Loucy (cell line): Measurements from ENCODE around the gene STK40.

Experiments
- H2AFZ ChIP-seq: fragments of 200-600 bp; sonication (generic); 2 replicates; pipeline ENCODE4 v1.6.0; 2016; ENCODE audit warnings: antibody characterized with exemption, mild to moderate bottlenecking, low read length, moderate library complexity
- H3F3A ChIP-seq: fragments of 200-600 bp; 2 replicates; pipeline ENCODE4 v1.6.0; 2016; ENCODE audit warnings: antibody characterized with exemption, low read depth, mild to moderate bottlenecking
- H3K27me3 ChIP-seq: fragments of 200-600 bp; sonication (generic); 2 replicates; pipeline ENCODE4 v1.6.1; 2014; ENCODE audit warnings: low read length, mild to moderate bottlenecking; ENCODE audit not compliant: insufficient read depth, poor library complexity, severe bottlenecking
- H3K36me3 ChIP-seq: fragments of 200-600 bp; sonication (generic); 2 replicates; pipeline ENCODE4 v1.6.1; 2016; ENCODE audit warnings: low read length; ENCODE audit not compliant: insufficient read depth
- H3K4me1 ChIP-seq: fragments of 200-600 bp; sonication (generic); 2 replicates; pipeline ENCODE4 v1.5.1; 2014; ENCODE audit warnings: low read length, mild to moderate bottlenecking; ENCODE audit not compliant: insufficient read depth, poor library complexity, severe bottlenecking
- H3K4me2 ChIP-seq: fragments of 200-600 bp; sonication (generic); 2 replicates; pipeline ENCODE4 v1.6.0; 2014; ENCODE audit warnings: antibody characterized with exemption, low read length, low read depth, mild to moderate bottlenecking; ENCODE audit not compliant: poor library complexity, severe bottlenecking
- H3K4me3 ChIP-seq: fragments of 200-600 bp; sonication (generic); 2 replicates; pipeline ENCODE4 v1.5.1; 2014; ENCODE audit warnings: low read length, mild to moderate bottlenecking, mixed read lengths; ENCODE audit not compliant: poor library complexity, severe bottlenecking
- H3K79me2 ChIP-seq: fragments of 200-600 bp; sonication (generic); 2 replicates; pipeline ENCODE4 v1.6.1; 2014; ENCODE audit warnings: low read length; ENCODE audit not compliant: insufficient read depth
- H3K9ac ChIP-seq: fragments of 200-600 bp; sonication (generic); 2 replicates; pipeline ENCODE4 v1.6.0; 2014; ENCODE audit warnings: mild to moderate bottlenecking, low read depth, low read length, moderate library complexity; ENCODE audit not compliant: poor library complexity, severe bottlenecking
- H3K9me2 ChIP-seq: fragments of 200-600 bp; sonication (generic); replicated peaks from 2 replicates; pipeline ENCODE4 v1.6.1; 2016; ENCODE audit warnings: low read depth, low read length, mixed read lengths
- H3K9me3 ChIP-seq: fragments of 200-600 bp; sonication (generic); 2 replicates; pipeline ENCODE4 v1.6.1; 2014; ENCODE audit warnings: mild to moderate bottlenecking, antibody characterized with exemption, low read length, low read depth; ENCODE audit not compliant: insufficient read depth
- H4K20me1 ChIP-seq: fragments of 200-600 bp; sonication (generic); 2 replicates; pipeline ENCODE4 v1.6.0; 2014; ENCODE audit warnings: antibody characterized with exemption, low read length, mild to moderate bottlenecking; ENCODE audit not compliant: insufficient read depth, poor library complexity, severe bottlenecking
- EZH2phosphoT487 ChIP-seq: fragments of 200-600 bp; IDR thresholded peaks from 2 replicates; pipeline ENCODE4 v1.6.1; 2018; ENCODE audit warnings: antibody characterized with exemption, mild to moderate bottlenecking, moderate library complexity, borderline replicate concordance
- TF ChIP-seq, protein P1 (sequence below): fragments of 200-600 bp; sonication (generic); conservative IDR thresholded peaks from 2 replicates; pipeline ENCODE4 v1.5.1; 2014; ENCODE audit warnings: mild to moderate bottlenecking, antibody characterized with exemption, low read length

Gene STK40

DNA sequence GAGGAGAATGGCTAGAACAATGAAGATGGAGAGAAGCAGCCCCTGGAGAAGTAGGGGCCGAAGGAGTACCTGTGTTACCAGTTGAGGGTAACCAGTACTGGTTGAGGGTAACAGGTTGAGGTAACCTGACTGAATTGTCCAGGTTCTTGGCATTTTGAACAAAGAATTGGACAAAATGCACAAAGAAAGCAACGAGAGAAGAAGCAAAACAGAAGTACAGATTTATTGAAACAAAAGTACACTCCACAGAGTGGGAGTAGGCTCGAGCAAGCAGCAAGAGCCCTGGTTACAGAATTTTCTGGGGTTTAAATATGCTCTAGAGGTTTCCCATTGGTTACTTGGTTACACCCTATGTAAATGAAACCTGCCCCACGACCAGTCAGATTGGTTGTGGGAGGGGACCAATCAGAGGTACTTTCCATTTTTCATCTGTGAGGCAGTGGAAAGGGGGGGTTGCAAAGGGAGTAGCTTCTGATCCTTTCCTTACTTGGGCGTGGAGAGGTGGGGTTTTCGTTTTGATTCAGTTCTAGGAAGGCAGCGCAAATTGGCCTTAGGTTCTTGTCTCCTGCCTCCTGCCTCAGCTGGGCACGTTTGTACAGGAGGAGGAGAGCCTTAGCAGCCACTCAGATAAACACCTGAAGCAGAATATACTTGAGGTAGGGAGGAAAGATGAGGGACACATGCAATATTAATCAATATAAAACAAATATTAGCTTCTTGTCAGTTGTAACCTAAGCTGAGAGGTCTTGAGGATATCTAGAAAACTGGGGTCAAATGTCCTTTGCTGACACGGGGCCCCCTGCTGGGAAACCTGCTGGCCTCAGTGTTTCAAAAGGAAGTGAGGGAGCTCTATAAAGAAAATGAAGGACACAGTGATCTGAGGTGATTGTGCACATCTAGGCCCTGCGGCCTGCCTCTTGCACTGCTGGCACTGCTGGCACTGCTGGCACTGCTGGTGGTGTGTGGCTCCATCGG lies 26.2 kb upstream of the STK40 start:
- H4K20me1 ChIP-seq, result no peaks in the 10 kb centered on the region
- peak overlapping the region; percentile 53 for H3K9ac ChIP-seq
- peaks cover 4% of the 10 kb centered on the region; the same call in 1 of the 2 replicates for H3F3A ChIP-seq
- H3K27me3 ChIP-seq, result no peaks in the 10 kb centered on the region
- peak overlapping the region; percentile 75 for H2AFZ ChIP-seq
- H3K9me2 ChIP-seq, result no peaks in the 10 kb centered on the region
- no peaks in the 10 kb centered on the region for H3K9me3 ChIP-seq
- TF ChIP-seq, protein P1, sequence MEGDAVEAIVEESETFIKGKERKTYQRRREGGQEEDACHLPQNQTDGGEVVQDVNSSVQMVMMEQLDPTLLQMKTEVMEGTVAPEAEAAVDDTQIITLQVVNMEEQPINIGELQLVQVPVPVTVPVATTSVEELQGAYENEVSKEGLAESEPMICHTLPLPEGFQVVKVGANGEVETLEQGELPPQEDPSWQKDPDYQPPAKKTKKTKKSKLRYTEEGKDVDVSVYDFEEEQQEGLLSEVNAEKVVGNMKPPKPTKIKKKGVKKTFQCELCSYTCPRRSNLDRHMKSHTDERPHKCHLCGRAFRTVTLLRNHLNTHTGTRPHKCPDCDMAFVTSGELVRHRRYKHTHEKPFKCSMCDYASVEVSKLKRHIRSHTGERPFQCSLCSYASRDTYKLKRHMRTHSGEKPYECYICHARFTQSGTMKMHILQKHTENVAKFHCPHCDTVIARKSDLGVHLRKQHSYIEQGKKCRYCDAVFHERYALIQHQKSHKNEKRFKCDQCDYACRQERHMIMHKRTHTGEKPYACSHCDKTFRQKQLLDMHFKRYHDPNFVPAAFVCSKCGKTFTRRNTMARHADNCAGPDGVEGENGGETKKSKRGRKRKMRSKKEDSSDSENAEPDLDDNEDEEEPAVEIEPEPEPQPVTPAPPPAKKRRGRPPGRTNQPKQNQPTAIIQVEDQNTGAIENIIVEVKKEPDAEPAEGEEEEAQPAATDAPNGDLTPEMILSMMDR, result peak; percentile 48
- TF ChIP-seq EZH2phosphoT487, result no peak
- peaks cover 6% of the 10 kb centered on the region for H3K4me1 ChIP-seq
- H3K36me3 ChIP-seq, result no peaks in the 10 kb centered on the region
- peak overlapping the region; percentile 27 for H3K4me3 ChIP-seq
- no peaks in the 10 kb centered on the region for H3K79me2 ChIP-seq
- peak overlapping the region; percentile 41 for H3K4me2 ChIP-seq

DNA sequence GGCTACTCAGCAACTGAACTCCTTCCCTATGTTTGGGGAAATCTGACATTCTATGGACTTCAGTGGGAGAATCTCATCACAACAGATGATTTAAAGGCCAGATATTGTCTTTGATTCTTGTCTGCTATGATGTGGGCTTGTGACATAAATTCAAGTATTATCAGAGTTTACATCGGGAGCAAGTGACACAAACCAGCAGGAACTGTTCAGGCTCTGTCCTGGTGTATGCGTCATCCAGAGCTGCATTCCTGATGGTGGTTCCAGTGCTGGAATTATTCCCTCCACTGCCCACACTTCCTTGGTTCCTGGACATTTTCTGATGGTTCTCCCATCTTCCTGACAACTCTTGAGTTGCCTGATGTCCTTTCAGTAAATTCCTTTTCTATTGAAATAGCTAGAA lies 22.8 kb upstream of the STK40 start:
- Histone ChIP-seq H3K27me3 (no peaks in the 10 kb centered on the region), H3K9me2 (no peaks in the 10 kb centered on the region), H2AFZ (no peak overlapping the region), H4K20me1 (no peaks in the 10 kb centered on the region), H3K79me2 (no peaks in the 10 kb centered on the region), H3K9me3 (no peaks in the 10 kb centered on the region), H3K36me3 (no peaks in the 10 kb centered on the region), H3K4me2 (no peak overlapping the region), H3F3A (peaks cover 4% of the 10 kb centered on the region; the same call in 1 of the 2 replicates), H3K4me1 (peaks cover 6% of the 10 kb centered on the region), H3K9ac (no peak overlapping the region), H3K4me3 (no peak overlapping the region)
- no peak for TF ChIP-seq EZH2phosphoT487
- TF ChIP-seq, protein P1, result no peak

DNA sequence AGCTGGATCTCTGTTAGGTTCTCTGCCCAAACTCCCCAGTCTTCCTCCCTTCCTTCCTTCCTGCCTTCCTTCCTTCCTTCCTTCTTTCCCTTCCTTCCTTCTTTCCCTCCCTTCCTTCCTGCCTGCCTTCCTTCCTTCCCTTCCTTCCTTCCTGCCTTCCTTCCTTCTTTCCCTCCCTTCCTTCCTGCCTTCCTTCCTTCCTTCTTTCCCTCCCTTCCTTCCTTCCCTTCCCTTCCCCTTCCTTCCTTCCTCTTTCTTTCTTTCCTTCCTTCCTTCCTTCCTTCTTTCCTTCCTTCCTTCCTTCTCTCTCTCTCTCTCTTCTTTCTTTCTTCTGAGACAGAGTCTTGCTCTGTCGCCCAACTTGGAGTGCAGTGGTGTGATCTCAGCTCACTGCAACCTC lies 20.7 kb upstream of the STK40 start:
- H3K4me3 ChIP-seq, result no peak overlapping the region
- no peaks in the 10 kb centered on the region for H3K36me3 ChIP-seq
- H3K79me2 ChIP-seq, result no peaks in the 10 kb centered on the region
- H2AFZ ChIP-seq, result no peak overlapping the region
- H4K20me1 ChIP-seq, result no peaks in the 10 kb centered on the region
- no peak overlapping the region for H3K9ac ChIP-seq
- no peaks in the 10 kb centered on the region for H3K9me2 ChIP-seq
- no peaks in the 10 kb centered on the region for H3K4me1 ChIP-seq
- no peaks in the 10 kb centered on the region for H3K9me3 ChIP-seq
- no peaks in the 10 kb centered on the region; the same call in 1 of the 2 replicates for H3F3A ChIP-seq
- H3K27me3 ChIP-seq, result no peaks in the 10 kb centered on the region
- no peak for TF ChIP-seq EZH2phosphoT487
- H3K4me2 ChIP-seq, result no peak overlapping the region
